ENCODE data around the gene EMC8. TPM values are rescaled to one million over a fixed set of nuclear protein-coding genes. Genes with fewer than 3 reads are reported as not detected.

Gene EMC8
- total RNA-seq, 1 donor from 2014 or later = 49.5 TPM

DNA sequence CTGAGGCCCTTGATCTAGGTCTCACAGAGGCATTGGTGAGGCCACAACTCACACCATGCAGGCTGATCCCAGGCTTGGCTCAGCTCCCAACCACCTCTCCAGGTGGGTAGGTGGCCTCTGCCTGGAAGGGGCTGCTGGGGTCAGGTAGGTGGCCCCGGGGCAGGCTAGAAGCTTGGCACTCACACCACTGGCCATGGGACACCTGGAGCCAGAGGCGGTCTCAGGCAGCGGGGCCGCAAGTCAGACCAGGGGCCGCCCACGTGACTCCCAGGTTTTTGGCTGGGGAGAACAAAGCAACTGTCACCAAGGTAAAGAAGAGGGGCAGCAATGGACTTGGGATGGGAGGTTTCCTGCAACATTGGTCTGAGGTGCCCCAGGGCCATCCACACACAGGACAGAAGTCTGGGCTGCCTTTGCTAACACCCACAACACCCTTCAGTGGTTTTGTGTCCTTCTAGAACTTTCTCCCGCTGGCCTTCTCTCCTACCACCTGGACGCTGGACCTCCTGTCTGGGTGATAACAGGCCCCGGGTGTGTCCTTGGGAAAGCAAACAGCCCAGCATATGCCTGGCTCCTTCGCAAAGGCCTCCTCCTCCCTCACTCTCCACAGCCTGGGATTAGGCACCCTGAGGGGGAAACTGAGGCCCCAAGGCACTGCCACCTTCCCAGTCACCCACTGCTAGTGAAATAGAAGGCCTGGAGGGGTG is 64.9 kb downstream of the EMC8 start:
- H3K27me3 Mint-ChIP-seq (ENCODE audit: insufficient read depth) = peaks cover 3% of the 10 kb centered on the region
- DNase-seq (ENCODE audit: low spot score) = no peak
- H3K9me3 Mint-ChIP-seq = no peaks in the 10 kb centered on the region
- peaks cover 8% of the 10 kb centered on the region for H3K4me1 Mint-ChIP-seq (ENCODE audit: low read depth)
- H3K4me3 Mint-ChIP-seq = no peak overlapping the region
- no peaks in the 10 kb centered on the region for H3K36me3 Mint-ChIP-seq (ENCODE audit: low read depth)
- H3K27ac Mint-ChIP-seq = no peak overlapping the region
- intact Hi-C loops (cut with micrococcal nuclease) = no loop called here

DNA sequence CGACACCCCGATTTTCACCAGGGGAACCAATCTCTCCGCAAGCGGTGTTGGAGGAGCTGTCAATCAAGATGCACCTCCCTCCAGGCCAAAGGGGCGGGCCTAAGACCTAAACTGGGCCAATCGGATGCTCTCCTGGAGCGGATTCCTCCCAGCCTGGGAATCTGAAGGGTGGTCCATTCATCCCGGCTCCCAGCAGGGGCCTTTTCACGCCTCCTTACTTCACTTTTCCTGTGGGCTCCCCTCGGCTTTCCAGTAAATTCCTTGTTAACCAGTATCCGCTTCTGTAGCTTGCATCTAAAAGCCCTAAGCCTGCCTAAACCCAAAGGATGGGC is 65.5 kb downstream of the EMC8 start:
- intact Hi-C loops (cut with micrococcal nuclease) = no loop called here
- Mint-ChIP-seq H3K27ac (no peak overlapping the region), H3K9me3 (no peaks in the 10 kb centered on the region), H3K27me3 (ENCODE audit: insufficient read depth) (peaks cover 3% of the 10 kb centered on the region), H3K4me3 (no peak overlapping the region), H3K4me1 (ENCODE audit: low read depth) (peaks cover 8% of the 10 kb centered on the region), H3K36me3 (ENCODE audit: low read depth) (no peaks in the 10 kb centered on the region)
- no peak for DNase-seq (ENCODE audit: low spot score)

DNA sequence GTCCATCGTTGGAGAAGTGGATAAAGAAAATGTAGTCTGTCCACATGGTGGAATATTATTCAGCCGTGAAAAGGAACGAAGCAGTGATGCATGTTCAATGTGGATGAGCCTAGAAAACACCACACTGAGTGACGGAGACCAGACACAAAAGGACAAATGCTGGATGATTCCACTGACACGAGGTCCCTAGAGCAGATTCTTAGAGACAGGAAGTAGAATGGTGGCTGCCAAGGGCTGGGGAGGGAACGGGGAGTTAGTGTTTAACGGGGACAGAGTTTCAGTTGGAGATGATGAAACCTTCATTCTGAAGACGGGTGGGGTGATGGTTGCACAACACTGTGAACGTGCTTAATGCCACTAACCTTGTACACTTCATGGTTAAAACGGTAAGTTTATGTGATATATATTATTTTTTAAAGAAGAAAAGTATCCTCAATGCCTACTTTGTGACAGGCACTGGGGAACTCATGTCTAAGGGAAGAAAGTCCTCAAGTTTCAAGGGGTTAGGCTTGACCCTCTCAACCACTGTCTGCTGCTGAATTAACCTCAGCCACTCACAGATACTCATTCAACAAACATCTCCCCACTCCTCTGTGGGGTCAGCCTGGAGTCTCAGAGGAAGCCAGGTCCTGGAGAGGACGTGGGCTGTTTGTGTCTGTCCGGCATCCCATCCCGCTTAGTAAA is 66.0 kb downstream of the EMC8 start:
- Mint-ChIP-seq H3K4me3 (no peak overlapping the region), H3K27me3 (ENCODE audit: insufficient read depth) (peaks cover 3% of the 10 kb centered on the region), H3K4me1 (ENCODE audit: low read depth) (peaks cover 8% of the 10 kb centered on the region), H3K27ac (no peak overlapping the region), H3K36me3 (ENCODE audit: low read depth) (no peaks in the 10 kb centered on the region), H3K9me3 (no peaks in the 10 kb centered on the region)
- intact Hi-C loops (cut with micrococcal nuclease) = no loop called here
- DNase-seq (ENCODE audit: low spot score) = no peak

DNA sequence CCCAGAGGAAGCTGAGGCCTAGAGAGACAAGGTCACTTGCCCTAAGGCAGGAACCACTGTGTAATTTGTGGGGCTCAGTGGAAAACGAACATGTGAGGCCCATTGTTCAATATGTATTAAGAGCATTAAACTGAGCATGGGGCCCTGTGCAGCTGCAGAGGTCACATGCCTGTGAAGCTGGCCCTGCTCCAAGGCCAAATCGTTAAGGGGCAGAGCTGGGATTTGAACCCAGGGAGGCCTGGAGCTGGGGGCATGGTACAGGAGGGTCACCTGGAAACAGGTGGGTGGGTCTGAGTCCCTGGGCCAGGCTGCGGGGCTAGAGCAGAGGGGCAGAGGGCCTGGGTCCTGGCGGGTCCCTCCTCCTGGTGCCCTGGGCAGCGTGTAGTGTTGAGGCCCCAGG is 68.2 kb downstream of the EMC8 start:
- Mint-ChIP-seq H3K27me3 (ENCODE audit: insufficient read depth) (peaks cover 3% of the 10 kb centered on the region), H3K36me3 (ENCODE audit: low read depth) (no peaks in the 10 kb centered on the region), H3K9me3 (no peaks in the 10 kb centered on the region), H3K4me1 (ENCODE audit: low read depth) (peaks cover 8% of the 10 kb centered on the region), H3K4me3 (no peak overlapping the region), H3K27ac (no peak overlapping the region)
- intact Hi-C loops (cut with micrococcal nuclease) = no loop called here
- DNase-seq (ENCODE audit: low spot score) = no peak

DNA sequence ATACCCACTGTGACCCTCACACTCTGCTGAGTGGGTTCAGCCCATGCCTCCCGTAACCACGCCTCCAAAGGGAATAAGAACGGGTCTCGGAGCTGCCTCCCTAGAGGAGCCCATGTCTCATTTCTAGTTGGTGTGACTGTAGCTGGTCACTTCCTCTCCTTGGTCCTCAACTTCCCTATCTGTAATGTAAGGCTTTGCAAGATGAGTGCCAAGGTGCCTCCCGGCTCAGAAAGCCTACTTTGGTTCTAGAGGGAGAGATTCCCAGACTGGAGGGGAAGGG is 69.2 kb downstream of the EMC8 start:
- Mint-ChIP-seq H3K27me3 (ENCODE audit: insufficient read depth) (no peaks in the 10 kb centered on the region), H3K4me3 (no peak overlapping the region), H3K27ac (no peak overlapping the region), H3K4me1 (ENCODE audit: low read depth) (peaks cover under 1% of the 10 kb centered on the region), H3K9me3 (no peaks in the 10 kb centered on the region), H3K36me3 (ENCODE audit: low read depth) (no peaks in the 10 kb centered on the region)
- DNase-seq (ENCODE audit: low spot score) = no peak
- intact Hi-C loops (cut with micrococcal nuclease) = no loop called here

DNA sequence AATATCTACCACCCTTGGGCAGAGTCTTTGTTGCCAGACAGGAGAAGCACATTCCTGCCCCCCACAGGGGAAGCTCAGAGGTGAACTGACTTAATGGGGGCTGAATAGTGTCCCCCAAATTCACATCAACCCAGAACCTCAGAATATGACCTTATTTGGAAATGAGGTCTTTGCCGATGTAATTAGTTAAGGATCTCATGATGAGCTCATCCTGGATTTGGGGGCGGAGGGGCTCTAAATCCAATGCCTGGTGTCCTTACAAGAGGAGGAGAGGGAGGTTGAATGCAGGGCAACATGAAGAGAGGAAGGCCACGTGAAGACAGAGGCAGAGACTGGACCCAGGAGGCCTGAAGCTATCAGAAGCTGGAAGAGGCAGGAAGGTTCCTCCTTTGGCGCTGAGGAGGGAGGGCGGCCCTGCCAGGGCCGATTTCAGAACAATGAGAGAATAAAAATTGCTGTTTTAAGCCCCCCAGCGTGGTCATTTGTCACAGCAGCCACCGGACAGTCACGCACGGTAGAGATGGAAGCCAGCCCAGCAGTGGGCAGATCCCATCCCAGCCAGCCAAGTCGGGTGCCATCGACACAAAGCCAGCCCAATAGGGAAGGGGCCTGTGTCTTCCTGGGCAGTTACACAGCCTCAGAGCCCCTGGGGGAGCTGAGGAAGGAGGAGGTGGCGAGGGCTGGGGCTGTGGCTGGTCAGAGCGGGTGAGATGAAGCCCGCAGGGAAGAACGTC is 69.7 kb downstream of the EMC8 start:
- Mint-ChIP-seq H3K9me3 (no peaks in the 10 kb centered on the region), H3K4me1 (ENCODE audit: low read depth) (no peaks in the 10 kb centered on the region), H3K27ac (no peak overlapping the region), H3K27me3 (ENCODE audit: insufficient read depth) (no peaks in the 10 kb centered on the region), H3K4me3 (no peak overlapping the region), H3K36me3 (ENCODE audit: low read depth) (no peaks in the 10 kb centered on the region)
- intact Hi-C loops (cut with micrococcal nuclease) = no loop called here
- DNase-seq (ENCODE audit: low spot score) = no peak

DNA sequence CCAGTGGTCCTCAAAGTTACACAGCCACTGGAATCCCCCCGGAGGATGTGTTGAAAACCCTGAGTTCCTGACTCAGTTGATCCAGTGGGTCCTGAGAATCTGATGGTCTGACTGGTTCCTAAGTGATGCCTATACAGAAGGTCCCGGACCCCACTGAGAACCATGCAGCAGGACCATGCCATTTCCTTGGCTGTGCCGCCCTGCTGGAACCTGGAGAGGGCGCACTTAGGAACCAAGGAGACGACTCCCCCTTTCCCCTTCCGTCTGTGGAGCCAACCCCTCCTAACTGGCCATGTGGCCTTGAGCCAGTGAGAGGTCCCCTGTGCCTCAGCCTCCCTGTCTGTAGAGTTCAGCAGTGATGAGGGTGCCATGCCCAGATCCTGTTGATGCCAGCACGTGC is 70.5 kb downstream of the EMC8 start:
- no peaks in the 10 kb centered on the region for H3K4me1 Mint-ChIP-seq (ENCODE audit: low read depth)
- H3K27me3 Mint-ChIP-seq (ENCODE audit: insufficient read depth) = no peaks in the 10 kb centered on the region
- H3K9me3 Mint-ChIP-seq = no peaks in the 10 kb centered on the region
- no peak overlapping the region for H3K4me3 Mint-ChIP-seq
- DNase-seq (ENCODE audit: low spot score) = no peak
- H3K36me3 Mint-ChIP-seq (ENCODE audit: low read depth) = no peaks in the 10 kb centered on the region
- H3K27ac Mint-ChIP-seq = no peak overlapping the region
- intact Hi-C loops (cut with micrococcal nuclease) = no loop called here

Other genes starting within 250 kb of the EMC8 start
- 35.2 and 35.3 TPM in 2 replicates for gene GSE1, start 186.2 kb downstream of the EMC8 start, total RNA-seq
- gene GINS2, start 110.6 kb downstream of the EMC8 start, total RNA-seq = 87.2 and 91.1 TPM in 2 replicates
- 0.17 TPM in 1 of 2 replicates, not detected in the other for gene C16orf74, start 48.4 kb downstream of the EMC8 start, total RNA-seq
- gene COX4I1, start 151 bp upstream of the EMC8 start, total RNA-seq = 544 and 558 TPM in 2 replicates
- gene IRF8, start 99.6 kb upstream of the EMC8 start, total RNA-seq = 158 and 166 TPM in 2 replicates